Epidermal melanocyte (primary cell): Measurements from ENCODE around the gene CEP170B.
"Not testable (repeated sequence)": the region's sequence is repeated elsewhere in the genome, so short reads cannot be mapped to it uniquely, and the experiment has no call there.

Source experiments
- DNase-seq: peaks from one replicate; pipeline ENCODE4 v3.0.0; 2011; ENCODE audit warnings: low spot score; ENCODE audit not compliant: insufficient read length

Gene CEP170B

GRCh38 chr14:104865081-104865630 is at the start of gene CEP170B:
Gene CEP170B (plus strand): TSS chr14:104865268. CDS start chr14:104868451, 3,183 bp downstream.
- DNase-seq = peak; percentile 76

- DNase-seq = no peak
These were observed 48.5 kb upstream of the CEP170B start for GRCh38 chr14:104816616-104816884.

GRCh38 chr14:104817930-104818713 is 46.9 kb upstream of the CEP170B start:
- DNase-seq = no peak

GRCh38 chr14:104818714-104819161 is 46.3 kb upstream of the CEP170B start:
- no peak for DNase-seq

- no peak for DNase-seq
These were observed 45.7 kb upstream of the CEP170B start for GRCh38 chr14:104819361-104819781.

GRCh38 chr14:104820669-104821228 is 44.3 kb upstream of the CEP170B start:
- DNase-seq = peak; percentile 77

- no peak for DNase-seq
These were observed 43.7 kb upstream of the CEP170B start for GRCh38 chr14:104821229-104821945.

- DNase-seq = no peak
These were observed 43.0 kb upstream of the CEP170B start for GRCh38 chr14:104821971-104822608.

- DNase-seq = no peak
These were observed 42.0 kb upstream of the CEP170B start for GRCh38 chr14:104822821-104823615.

GRCh38 chr14:104824353-104824997 is 40.6 kb upstream of the CEP170B start:
- no peak for DNase-seq

- peak; percentile 82 for DNase-seq
These were observed 38.7 kb upstream of the CEP170B start for GRCh38 chr14:104826189-104826860.

GRCh38 chr14:104826861-104827176 is 38.2 kb upstream of the CEP170B start:
- no peak for DNase-seq

- DNase-seq = peak; percentile 57
These were observed 37.7 kb upstream of the CEP170B start for GRCh38 chr14:104827177-104828055.

GRCh38 chr14:104830781-104831180 is 34.3 kb upstream of the CEP170B start:
- no peak for DNase-seq

GRCh38 chr14:104836171-104836935 is 28.7 kb upstream of the CEP170B start:
- DNase-seq = not testable (repeated sequence)

- DNase-seq = no peak
These were observed 23.3 kb upstream of the CEP170B start for GRCh38 chr14:104841730-104842129.

- DNase-seq = no peak
These were observed 22.1 kb upstream of the CEP170B start for GRCh38 chr14:104843006-104843405.
